ENCODE data around the gene PDGFA. TPM values are rescaled to one million over a fixed set of nuclear protein-coding genes. Genes with fewer than 3 reads are reported as not detected.

Gene PDGFA
- total and polyA plus RNA-seq, 9 donors: 3.7 to 35.5 (median 8.7) TPM

- no peak overlapping the region for H3K27ac ChIP-seq
- H3K27me3 ChIP-seq: no peaks in the 10 kb centered on the region
- TF ChIP-seq POLR2A (IDR thresholded peaks at IDR 0.05) (no peak), EP300 (IDR thresholded peaks at IDR 0.05) (no peak), CTCF (IDR thresholded peaks at IDR 0.05) (no peak)
- H3K4me1 ChIP-seq (ENCODE audit: insufficient read depth): peaks cover 2% of the 10 kb centered on the region
- H3K9me3 ChIP-seq: no peaks in the 10 kb centered on the region
- intact Hi-C loops (cut with DNase I): loop anchor here in 1 of 4 donors (10.0 kb wide), 1 partner anchor 754 kb away; no protein-coding TSS in a partner anchor
- DNase-seq: no peak
- no peak overlapping the region for H3K4me3 ChIP-seq
- no peaks in the 10 kb centered on the region for H3K36me3 ChIP-seq
- WGBS, 3 donors: 89 to 91% (median 91%) methylated on average over 6 to 12 of the region's 12 CpGs
Observed at GRCh38 chr7:540997-541396, 21.4 kb upstream of the PDGFA start.

- DNase-seq: no peak
- no peak overlapping the region for H3K27ac ChIP-seq
- H3K9me3 ChIP-seq: no peaks in the 10 kb centered on the region
- H3K27me3 ChIP-seq: no peaks in the 10 kb centered on the region
- H3K36me3 ChIP-seq: no peaks in the 10 kb centered on the region
- intact Hi-C loops (cut with DNase I): loop anchor here in 1 of 4 donors (10.0 kb wide), 1 partner anchor 754 kb away; no protein-coding TSS in a partner anchor
- peaks cover 2% of the 10 kb centered on the region for H3K4me1 ChIP-seq (ENCODE audit: insufficient read depth)
- TF ChIP-seq CTCF (IDR thresholded peaks at IDR 0.05) (no peak), POLR2A (IDR thresholded peaks at IDR 0.05) (no peak), EP300 (IDR thresholded peaks at IDR 0.05) (no peak)
- no peak overlapping the region for H3K4me3 ChIP-seq
- WGBS, 3 donors: 93 to 98% (median 98%) methylated on average over 14 of the region's 14 CpGs
Observed at GRCh38 chr7:540579-540978, 20.9 kb upstream of the PDGFA start.

DNA sequence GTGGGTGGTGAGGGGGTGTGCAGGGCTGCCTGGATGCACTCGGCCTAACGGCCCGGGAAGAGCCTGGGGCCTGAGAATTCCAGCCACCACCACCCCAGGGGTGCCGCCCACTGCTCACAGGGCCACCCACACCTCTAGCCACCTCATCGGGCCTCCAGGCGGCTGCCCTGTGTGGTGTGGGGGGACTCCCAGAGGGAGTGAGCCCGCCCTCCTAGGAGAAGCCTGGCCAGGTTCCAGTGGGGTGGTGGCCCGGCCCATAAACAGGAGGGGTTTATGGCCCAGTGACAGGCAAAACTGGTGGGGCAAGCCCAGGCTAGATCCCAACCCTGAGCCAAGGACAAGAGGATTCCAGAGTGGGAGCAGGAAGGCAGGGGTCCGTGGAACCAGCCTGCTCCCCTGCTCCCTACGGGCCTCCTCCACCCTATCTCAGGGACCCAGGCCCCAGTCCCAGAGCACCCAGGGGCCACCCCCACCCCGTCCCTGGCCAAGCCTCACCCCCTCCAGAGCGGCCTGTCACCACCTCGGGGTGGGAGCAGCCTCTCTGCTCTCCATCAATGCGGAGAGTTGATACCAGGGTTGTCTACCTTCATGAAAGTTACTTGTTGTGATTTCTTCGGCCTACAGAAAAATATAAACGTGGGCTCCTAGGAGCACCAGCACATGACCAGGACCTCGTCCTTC, 20.2 kb upstream of the PDGFA start:
- Histone ChIP-seq H3K4me3 (no peak overlapping the region), H3K36me3 (no peaks in the 10 kb centered on the region), H3K9me3 (no peaks in the 10 kb centered on the region), H3K27me3 (no peaks in the 10 kb centered on the region), H3K4me1 (ENCODE audit: insufficient read depth) (peaks cover 2% of the 10 kb centered on the region), H3K27ac (no peak overlapping the region)
- TF ChIP-seq POLR2A (IDR thresholded peaks at IDR 0.05): no peak
- no peak for TF ChIP-seq CTCF (IDR thresholded peaks at IDR 0.05)
- no peak for TF ChIP-seq EP300 (IDR thresholded peaks at IDR 0.05)
- no peak for DNase-seq
- 76 to 77% (median 76%) methylated on average over 14 to 17 of the region's 17 CpGs for WGBS, 3 donors
- intact Hi-C loops (cut with DNase I): loop anchor here in 2 of 4 donors (10.0 kb wide), 2 partner anchors 195 to 755 kb away; no protein-coding TSS in a partner anchor

- Histone ChIP-seq H3K27me3 (no peaks in the 10 kb centered on the region), H3K9me3 (no peaks in the 10 kb centered on the region), H3K27ac (no peak overlapping the region), H3K36me3 (no peaks in the 10 kb centered on the region), H3K4me1 (ENCODE audit: insufficient read depth) (peaks cover 2% of the 10 kb centered on the region), H3K4me3 (no peak overlapping the region)
- no peak for DNase-seq
- WGBS, 3 donors: 87 to 91% (median 88%) methylated on average over 37 of the region's 37 CpGs
- TF ChIP-seq CTCF (IDR thresholded peaks at IDR 0.05): no peak
- no peak for TF ChIP-seq EP300 (IDR thresholded peaks at IDR 0.05)
- TF ChIP-seq POLR2A (IDR thresholded peaks at IDR 0.05): no peak
- intact Hi-C loops (cut with DNase I): loop anchor here in 1 of 4 donors (10.0 kb wide), 1 partner anchor 194 kb away; no protein-coding TSS in a partner anchor
Observed at GRCh38 chr7:538764-539685, 19.4 kb upstream of the PDGFA start.

Measured in ovary (tissue), 9 donors.